ENCODE results near the gene SDK1. TPM values are rescaled to one million over a fixed set of nuclear protein-coding genes. Genes with fewer than 3 reads are reported as not detected.

The SDK1 gene
- total and polyA plus RNA-seq, 4 donors = 0.12 to 0.47 (median 0.36) TPM

- Histone ChIP-seq H3K4me3 (ENCODE audit: low read depth in 1 of 3, low read length in 3 of 3) (no peak overlapping the region), H3K27me3 (ENCODE audit: control insufficient read depth in 4 of 4, insufficient read depth in 4 of 4, low read length in 3 of 4) (no peaks in the 10 kb centered on the region), H3K4me1 (ENCODE audit: control insufficient read depth in 4 of 4, insufficient read depth in 4 of 4, low read length in 3 of 4) (no peaks in the 10 kb centered on the region), H3K9ac (ENCODE audit: low read depth in 1 of 2, low read length in 2 of 2) (no peak overlapping the region), H3K36me3 (ENCODE audit: control insufficient read depth in 4 of 4, insufficient read depth in 3 of 4, low read depth in 1 of 4, low read length in 3 of 4) (no peaks in the 10 kb centered on the region), H3K27ac (ENCODE audit: low read depth in 1 of 2, low read length in 2 of 2) (no peak overlapping the region), H3K9me3 (ENCODE audit: control insufficient read depth in 4 of 4, low read length in 3 of 4) (peaks cover 3 to 9% (median 7%) of the 10 kb centered on the region in 4 donors)
- WGBS = 89% methylated on average over 8 of the region's 8 CpGs
- TF ChIP-seq CTCF (IDR thresholded peaks at IDR 0.05; ENCODE audit: low read depth, low read length, missing input control) (no peak), ATF3 (IDR thresholded peaks at IDR 0.05) (no peak), SP1 (IDR thresholded peaks at IDR 0.05) (no peak), FOXA2 (IDR thresholded peaks at IDR 0.05) (no peak), TAF1 (conservative IDR thresholded peaks at IDR 0.05) (no peak), YY1 (IDR thresholded peaks at IDR 0.05) (no peak)
- DNase-seq (ENCODE audit: low spot score) = no peak
These were observed 477.3 kb downstream of the SDK1 start for GRCh38 chr7:3778345-3778744.

GRCh38 chr7:3780016-3780415, 479.0 kb downstream of the SDK1 start:
- H3K4me3 ChIP-seq (ENCODE audit: low read depth in 1 of 3, low read length in 3 of 3) = no peak overlapping the region
- H3K27me3 ChIP-seq (ENCODE audit: control insufficient read depth in 4 of 4, insufficient read depth in 4 of 4, low read length in 3 of 4) = no peaks in the 10 kb centered on the region
- TF ChIP-seq TAF1 (conservative IDR thresholded peaks at IDR 0.05) (no peak), SP1 (IDR thresholded peaks at IDR 0.05) (no peak), FOXA1 (IDR thresholded peaks at IDR 0.05) (no peak)
- WGBS = 80% methylated on average over 2 of the region's 2 CpGs
- H3K27ac ChIP-seq (ENCODE audit: low read depth in 1 of 2, low read length in 2 of 2) = no peak overlapping the region
- peaks cover 3 to 11% (median 8%) of the 10 kb centered on the region in 4 donors for H3K9me3 ChIP-seq (ENCODE audit: control insufficient read depth in 4 of 4, low read length in 3 of 4)
- no peak for DNase-seq (ENCODE audit: low spot score)
- H3K4me1 ChIP-seq (ENCODE audit: control insufficient read depth in 4 of 4, insufficient read depth in 4 of 4, low read length in 3 of 4) = no peaks in the 10 kb centered on the region
- H3K36me3 ChIP-seq (ENCODE audit: control insufficient read depth in 4 of 4, insufficient read depth in 3 of 4, low read depth in 1 of 4, low read length in 3 of 4) = no peaks in the 10 kb centered on the region
- H3K9ac ChIP-seq (ENCODE audit: low read depth in 1 of 2, low read length in 2 of 2) = no peak overlapping the region

- Histone ChIP-seq H3K4me3 (ENCODE audit: low read depth in 1 of 3, low read length in 3 of 3) (no peak overlapping the region), H3K27me3 (ENCODE audit: control insufficient read depth in 4 of 4, insufficient read depth in 4 of 4, low read length in 3 of 4) (no peaks in the 10 kb centered on the region), H3K9me3 (ENCODE audit: control insufficient read depth in 4 of 4, low read length in 3 of 4) (peaks cover 3 to 11% (median 8%) of the 10 kb centered on the region in 4 donors), H3K4me1 (ENCODE audit: control insufficient read depth in 4 of 4, insufficient read depth in 4 of 4, low read length in 3 of 4) (no peaks in the 10 kb centered on the region), H3K9ac (ENCODE audit: low read depth in 1 of 2, low read length in 2 of 2) (no peak overlapping the region), H3K36me3 (ENCODE audit: control insufficient read depth in 4 of 4, insufficient read depth in 3 of 4, low read depth in 1 of 4, low read length in 3 of 4) (no peaks in the 10 kb centered on the region), H3K27ac (ENCODE audit: low read depth in 1 of 2, low read length in 2 of 2) (no peak overlapping the region)
- 72% methylated on average over 2 of the region's 2 CpGs for WGBS
- TF ChIP-seq JUND (IDR thresholded peaks at IDR 0.05) = no peak
- TF ChIP-seq FOXA1 (IDR thresholded peaks at IDR 0.05) = no peak
- TF ChIP-seq GABPA (IDR thresholded peaks at IDR 0.05 in 1 of 2, conservative IDR thresholded peaks at IDR 0.05 in 1 of 2) = no peak
- no peak for TF ChIP-seq REST (IDR thresholded peaks at IDR 0.05)
- TF ChIP-seq EGR1 (IDR thresholded peaks at IDR 0.05; ENCODE audit: low read depth in 2 of 2) = no peak
- no peak for TF ChIP-seq MAX (IDR thresholded peaks at IDR 0.05)
- no peak for TF ChIP-seq RAD21 (IDR thresholded peaks at IDR 0.05)
- TF ChIP-seq RXRA (IDR thresholded peaks at IDR 0.05) = no peak
- no peak for TF ChIP-seq HNF4G (IDR thresholded peaks at IDR 0.05)
- TF ChIP-seq NR2F2 (IDR thresholded peaks at IDR 0.05) = no peak
- no peak for TF ChIP-seq ZBTB33 (IDR thresholded peaks at IDR 0.05)
- TF ChIP-seq TAF1 (conservative IDR thresholded peaks at IDR 0.05) = no peak
- no peak for TF ChIP-seq YY1 (IDR thresholded peaks at IDR 0.05)
- no peak for TF ChIP-seq ATF3 (IDR thresholded peaks at IDR 0.05)
- no peak for TF ChIP-seq FOXA2 (IDR thresholded peaks at IDR 0.05)
- TF ChIP-seq SP1 (IDR thresholded peaks at IDR 0.05) = no peak
- TF ChIP-seq CTCF (IDR thresholded peaks at IDR 0.05; ENCODE audit: low read depth, low read length, missing input control) = no peak
- TF ChIP-seq HNF4A (conservative IDR thresholded peaks at IDR 0.05) = no peak
- DNase-seq (ENCODE audit: low spot score) = no peak
These were observed 479.5 kb downstream of the SDK1 start for GRCh38 chr7:3780525-3780924.

Data from liver (tissue), 9 donors.